Stimulated activated CD8-positive, alpha-beta memory T cell treated with anti-CD3 and anti-CD28 coated beads, Interleukin-12 subunit alpha, Interleukin-12 subunit beta, amount 100 ng/mL, for 4 hours (primary cell): ENCODE data around the gene BCR.

Source experiments
- DNase-seq: peaks from one replicate; pipeline ENCODE4 v3.0.0-alpha.2; 2020; ENCODE audit warnings: low read depth

BCR gene

GRCh38 chr22:23263651-23264555, 83.6 kb downstream of the BCR start:
- peak; percentile 57 for DNase-seq

GRCh38 chr22:23264610-23265367, 84.5 kb downstream of the BCR start:
- DNase-seq: no peak

GRCh38 chr22:23265368-23265700, 85.0 kb downstream of the BCR start:
- no peak for DNase-seq

GRCh38 chr22:23266780-23267179, 86.5 kb downstream of the BCR start:
- DNase-seq: no peak

- no peak for DNase-seq
Measured at GRCh38 chr22:23267226-23268043, 87.1 kb downstream of the BCR start.

- DNase-seq: no peak
Measured at GRCh38 chr22:23268139-23268712, 87.9 kb downstream of the BCR start.

- no peak for DNase-seq
Measured at GRCh38 chr22:23268877-23269276, 88.6 kb downstream of the BCR start.

GRCh38 chr22:23269441-23270211, 89.3 kb downstream of the BCR start:
- no peak for DNase-seq

- DNase-seq: no peak
Measured at GRCh38 chr22:23270212-23270733, 90.0 kb downstream of the BCR start.

- no peak for DNase-seq
Measured at GRCh38 chr22:23270798-23271596, 90.7 kb downstream of the BCR start.

- DNase-seq: no peak
Measured at GRCh38 chr22:23271597-23271908, 91.2 kb downstream of the BCR start.

- DNase-seq: no peak
Measured at GRCh38 chr22:23272371-23272770, 92.1 kb downstream of the BCR start.

GRCh38 chr22:23272834-23273233, 92.5 kb downstream of the BCR start:
- no peak for DNase-seq

GRCh38 chr22:23273445-23274145, 93.3 kb downstream of the BCR start:
- no peak for DNase-seq

GRCh38 chr22:23274146-23274526, 93.8 kb downstream of the BCR start:
- DNase-seq: no peak

GRCh38 chr22:23274891-23275694, 94.8 kb downstream of the BCR start:
- no peak for DNase-seq

- DNase-seq: no peak
Measured at GRCh38 chr22:23275751-23276150, 95.4 kb downstream of the BCR start.

- no peak for DNase-seq
Measured at GRCh38 chr22:23276656-23277582, 96.6 kb downstream of the BCR start.
